ENCODE results near the gene MMS22L.

MMS22L gene

GRCh38 chr6:97109444-97109843 is 173.6 kb downstream of the MMS22L start:
- no peak for DNase-seq
- H3K4me1 ChIP-seq (ENCODE audit: control insufficient read depth, insufficient read depth, low read length, poor library complexity, severe bottlenecking): no peaks in the 10 kb centered on the region
- H3K27me3 ChIP-seq (replicated peaks; ENCODE audit: control insufficient read depth, insufficient read depth, low read length, poor library complexity, severe bottlenecking): no peaks in the 10 kb centered on the region
- H3K36me3 ChIP-seq (ENCODE audit: control insufficient read depth, insufficient read depth, low read length): no peaks in the 10 kb centered on the region
- H3K27ac ChIP-seq (ENCODE audit: insufficient read depth, low read length, poor library complexity, severe bottlenecking): no peak overlapping the region
- H3K4me3 ChIP-seq (ENCODE audit: insufficient read depth, low read depth, low read length, poor library complexity, severe bottlenecking): no peak overlapping the region
- H3K9me3 ChIP-seq (ENCODE audit: control insufficient read depth, low read length): no peaks in the 10 kb centered on the region

DNA sequence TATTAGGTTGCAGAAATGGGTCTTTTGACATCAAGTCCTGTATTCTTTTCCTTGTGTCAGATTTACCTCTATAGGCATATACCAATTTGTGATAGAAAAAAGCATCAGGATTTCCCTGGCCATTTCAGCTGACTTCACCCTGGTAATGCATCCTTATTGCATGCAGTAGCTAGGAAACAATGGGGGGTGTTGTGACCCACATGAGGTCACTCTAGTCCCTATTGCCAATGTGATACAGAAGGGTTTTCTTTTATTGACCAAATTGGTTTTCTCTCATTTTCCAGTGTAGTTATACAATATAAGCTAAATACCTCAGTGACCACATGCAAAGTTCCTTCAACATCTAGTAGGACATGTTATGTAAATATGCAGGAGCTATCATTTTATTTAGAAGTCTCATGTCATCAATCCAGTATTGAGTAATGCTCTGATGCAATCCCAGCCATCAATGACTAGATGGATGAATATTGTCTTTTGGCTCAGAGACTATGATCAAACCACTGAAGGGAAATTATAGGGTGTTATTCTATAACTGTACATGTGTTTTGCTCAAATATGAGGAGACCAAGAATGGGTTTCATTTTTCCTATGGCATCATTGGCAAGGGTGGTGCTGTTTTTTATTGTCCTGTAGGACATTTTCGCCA is 180.7 kb downstream of the MMS22L start:
- Histone ChIP-seq H3K9me3 (ENCODE audit: control insufficient read depth, low read length) (no peaks in the 10 kb centered on the region), H3K4me1 (ENCODE audit: control insufficient read depth, insufficient read depth, low read length, poor library complexity, severe bottlenecking) (no peaks in the 10 kb centered on the region), H3K4me3 (ENCODE audit: insufficient read depth, low read depth, low read length, poor library complexity, severe bottlenecking) (no peak overlapping the region), H3K36me3 (ENCODE audit: control insufficient read depth, insufficient read depth, low read length) (no peaks in the 10 kb centered on the region), H3K27ac (ENCODE audit: insufficient read depth, low read length, poor library complexity, severe bottlenecking) (no peak overlapping the region), H3K27me3 (replicated peaks; ENCODE audit: control insufficient read depth, insufficient read depth, low read length, poor library complexity, severe bottlenecking) (no peaks in the 10 kb centered on the region)
- DNase-seq: no peak

- Histone ChIP-seq H3K27me3 (replicated peaks; ENCODE audit: control insufficient read depth, insufficient read depth, low read length, poor library complexity, severe bottlenecking) (no peaks in the 10 kb centered on the region), H3K9me3 (ENCODE audit: control insufficient read depth, low read length) (no peaks in the 10 kb centered on the region), H3K36me3 (ENCODE audit: control insufficient read depth, insufficient read depth, low read length) (no peaks in the 10 kb centered on the region), H3K27ac (ENCODE audit: insufficient read depth, low read length, poor library complexity, severe bottlenecking) (no peak overlapping the region), H3K4me1 (ENCODE audit: control insufficient read depth, insufficient read depth, low read length, poor library complexity, severe bottlenecking) (no peaks in the 10 kb centered on the region), H3K4me3 (ENCODE audit: insufficient read depth, low read depth, low read length, poor library complexity, severe bottlenecking) (no peak overlapping the region)
- DNase-seq: no peak
Measured at GRCh38 chr6:97100696-97101095, 182.3 kb downstream of the MMS22L start.

GRCh38 chr6:97097068-97098047 is 185.7 kb downstream of the MMS22L start:
- Histone ChIP-seq H3K4me1 (ENCODE audit: control insufficient read depth, insufficient read depth, low read length, poor library complexity, severe bottlenecking) (no peaks in the 10 kb centered on the region), H3K27ac (ENCODE audit: insufficient read depth, low read length, poor library complexity, severe bottlenecking) (no peak overlapping the region), H3K27me3 (replicated peaks; ENCODE audit: control insufficient read depth, insufficient read depth, low read length, poor library complexity, severe bottlenecking) (no peaks in the 10 kb centered on the region), H3K36me3 (ENCODE audit: control insufficient read depth, insufficient read depth, low read length) (no peaks in the 10 kb centered on the region), H3K4me3 (ENCODE audit: insufficient read depth, low read depth, low read length, poor library complexity, severe bottlenecking) (no peak overlapping the region), H3K9me3 (ENCODE audit: control insufficient read depth, low read length) (no peaks in the 10 kb centered on the region)
- no peak for DNase-seq

DNA sequence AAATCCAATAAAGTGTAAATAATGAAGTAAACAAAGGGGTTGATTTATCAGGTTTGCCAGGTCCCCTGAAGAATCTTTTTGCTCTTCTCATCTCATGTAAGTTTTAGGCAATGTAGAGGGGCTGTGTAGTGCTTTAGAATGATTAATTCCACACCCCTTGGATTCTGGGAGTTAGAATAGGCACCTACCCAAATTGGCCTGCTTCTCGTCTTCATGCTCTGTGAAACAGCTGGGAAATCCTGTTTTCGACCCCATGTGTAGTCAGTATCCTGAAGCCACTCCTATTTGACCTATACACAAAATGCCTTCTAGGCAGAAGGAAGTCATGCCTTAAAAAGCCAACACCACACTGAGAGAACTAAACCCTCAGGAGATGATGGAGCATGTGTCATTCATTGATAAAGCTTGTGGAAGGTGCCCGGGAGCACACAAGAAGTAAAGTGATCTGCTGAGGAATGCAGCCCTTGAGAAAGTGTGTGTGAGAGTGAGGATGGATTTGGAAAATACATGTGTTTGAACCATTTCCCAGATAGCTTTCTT is 187.6 kb downstream of the MMS22L start:
- no peaks in the 10 kb centered on the region for H3K36me3 ChIP-seq (ENCODE audit: control insufficient read depth, insufficient read depth, low read length)
- no peak overlapping the region for H3K27ac ChIP-seq (ENCODE audit: insufficient read depth, low read length, poor library complexity, severe bottlenecking)
- no peaks in the 10 kb centered on the region for H3K27me3 ChIP-seq (replicated peaks; ENCODE audit: control insufficient read depth, insufficient read depth, low read length, poor library complexity, severe bottlenecking)
- H3K4me3 ChIP-seq (ENCODE audit: insufficient read depth, low read depth, low read length, poor library complexity, severe bottlenecking): no peak overlapping the region
- DNase-seq: no peak
- no peaks in the 10 kb centered on the region for H3K4me1 ChIP-seq (ENCODE audit: control insufficient read depth, insufficient read depth, low read length, poor library complexity, severe bottlenecking)
- no peaks in the 10 kb centered on the region for H3K9me3 ChIP-seq (ENCODE audit: control insufficient read depth, low read length)

- Histone ChIP-seq H3K9me3 (ENCODE audit: control insufficient read depth, low read length) (no peaks in the 10 kb centered on the region), H3K4me1 (ENCODE audit: control insufficient read depth, insufficient read depth, low read length, poor library complexity, severe bottlenecking) (no peaks in the 10 kb centered on the region), H3K36me3 (ENCODE audit: control insufficient read depth, insufficient read depth, low read length) (no peaks in the 10 kb centered on the region), H3K27ac (ENCODE audit: insufficient read depth, low read length, poor library complexity, severe bottlenecking) (no peak overlapping the region), H3K27me3 (replicated peaks; ENCODE audit: control insufficient read depth, insufficient read depth, low read length, poor library complexity, severe bottlenecking) (no peaks in the 10 kb centered on the region), H3K4me3 (ENCODE audit: insufficient read depth, low read depth, low read length, poor library complexity, severe bottlenecking) (no peak overlapping the region)
- no peak for DNase-seq
Measured at GRCh38 chr6:97094376-97094775, 188.6 kb downstream of the MMS22L start.

DNA sequence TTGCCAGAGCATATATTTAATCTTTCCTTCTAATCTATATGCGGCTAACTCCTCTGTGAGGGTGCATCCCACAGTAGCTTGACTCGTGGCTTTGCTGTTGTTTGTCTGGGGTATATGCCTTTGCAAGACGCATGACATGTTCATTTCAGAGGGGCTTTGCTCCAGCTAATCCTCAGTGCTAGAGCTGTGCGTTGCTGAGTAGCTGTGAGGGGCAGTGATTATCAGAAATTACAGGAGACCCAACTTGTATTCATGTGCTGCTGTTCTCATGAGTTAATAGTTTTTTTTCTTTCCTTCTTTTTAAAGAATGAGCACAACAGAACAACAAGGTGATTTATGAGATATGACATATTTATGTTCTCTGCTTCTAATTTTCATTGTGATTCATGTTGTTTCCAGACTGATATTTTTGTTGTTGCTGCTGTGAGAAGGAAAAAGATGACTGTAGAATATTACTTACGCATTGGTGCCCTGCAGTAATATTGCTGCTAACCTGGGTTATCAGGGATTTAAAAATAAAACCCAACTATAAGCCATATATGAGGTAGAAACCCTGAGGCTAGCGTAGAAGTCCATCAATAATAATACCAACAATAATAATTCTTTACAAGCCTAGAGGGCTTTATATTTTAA is 190.2 kb downstream of the MMS22L start:
- H3K4me1 ChIP-seq (ENCODE audit: control insufficient read depth, insufficient read depth, low read length, poor library complexity, severe bottlenecking): no peaks in the 10 kb centered on the region

More for the DNA sequence above, 190.2 kb downstream of the MMS22L start:
- no peak for DNase-seq
- no peak overlapping the region for H3K4me3 ChIP-seq (ENCODE audit: insufficient read depth, low read depth, low read length, poor library complexity, severe bottlenecking)
- no peak overlapping the region for H3K27ac ChIP-seq (ENCODE audit: insufficient read depth, low read length, poor library complexity, severe bottlenecking)
- no peaks in the 10 kb centered on the region for H3K27me3 ChIP-seq (replicated peaks; ENCODE audit: control insufficient read depth, insufficient read depth, low read length, poor library complexity, severe bottlenecking)
- H3K9me3 ChIP-seq (ENCODE audit: control insufficient read depth, low read length): no peaks in the 10 kb centered on the region
- no peaks in the 10 kb centered on the region for H3K36me3 ChIP-seq (ENCODE audit: control insufficient read depth, insufficient read depth, low read length)

Measured in effector memory CD4-positive, alpha-beta T cell (primary cell).